GM23338 (cell line): ENCODE results near the gene CPT1C.

Experiments
- EZH2 ChIP-seq: fragments of 200-600 bp; sonication (generic); IDR thresholded peaks from one replicate; pipeline ENCODE4 v1.8.0; 2017; ENCODE audit warnings: antibody characterized with exemption, mild to moderate bottlenecking, low read depth; ENCODE audit not compliant: unreplicated experiment
- EZH2phosphoT487 ChIP-seq: fragments of 200-600 bp; sonication (generic); IDR thresholded peaks from one replicate; pipeline ENCODE4 v1.8.1; 2018; ENCODE audit warnings: antibody characterized with exemption; ENCODE audit not compliant: unreplicated experiment
- POLR2AphosphoS5 ChIP-seq: IDR thresholded peaks from 2 replicates; pipeline ENCODE4 v1.6.1; 2016; ENCODE audit warnings: antibody characterized with exemption, low read depth
- TF ChIP-seq, protein P1 (sequence below), 2 experiments: fragments of 200-600 bp in 1 of 2; sonication (generic) in 1 of 2; conservative IDR thresholded peaks; 2 replicates each; pipeline versions ENCODE4 v1.5.1 to v1.6.1; 2016 to 2017; ENCODE audit warnings: antibody characterized with exemption in 2 of 2, low read depth in 2 of 2, mild to moderate bottlenecking in 2 of 2, moderate library complexity in 1 of 2
- TF ChIP-seq, protein P2 (sequence below): IDR thresholded peaks from one replicate; pipeline ENCODE4 v1.6.1; 2018; ENCODE audit warnings: antibody characterized with exemption; ENCODE audit not compliant: unreplicated experiment

- TF ChIP-seq, protein P1, sequence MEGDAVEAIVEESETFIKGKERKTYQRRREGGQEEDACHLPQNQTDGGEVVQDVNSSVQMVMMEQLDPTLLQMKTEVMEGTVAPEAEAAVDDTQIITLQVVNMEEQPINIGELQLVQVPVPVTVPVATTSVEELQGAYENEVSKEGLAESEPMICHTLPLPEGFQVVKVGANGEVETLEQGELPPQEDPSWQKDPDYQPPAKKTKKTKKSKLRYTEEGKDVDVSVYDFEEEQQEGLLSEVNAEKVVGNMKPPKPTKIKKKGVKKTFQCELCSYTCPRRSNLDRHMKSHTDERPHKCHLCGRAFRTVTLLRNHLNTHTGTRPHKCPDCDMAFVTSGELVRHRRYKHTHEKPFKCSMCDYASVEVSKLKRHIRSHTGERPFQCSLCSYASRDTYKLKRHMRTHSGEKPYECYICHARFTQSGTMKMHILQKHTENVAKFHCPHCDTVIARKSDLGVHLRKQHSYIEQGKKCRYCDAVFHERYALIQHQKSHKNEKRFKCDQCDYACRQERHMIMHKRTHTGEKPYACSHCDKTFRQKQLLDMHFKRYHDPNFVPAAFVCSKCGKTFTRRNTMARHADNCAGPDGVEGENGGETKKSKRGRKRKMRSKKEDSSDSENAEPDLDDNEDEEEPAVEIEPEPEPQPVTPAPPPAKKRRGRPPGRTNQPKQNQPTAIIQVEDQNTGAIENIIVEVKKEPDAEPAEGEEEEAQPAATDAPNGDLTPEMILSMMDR (conservative IDR thresholded peaks at IDR 0.05; ENCODE audit: low read depth in 2 of 2) = no peak
- no peak for TF ChIP-seq EZH2
- TF ChIP-seq, protein P2, sequence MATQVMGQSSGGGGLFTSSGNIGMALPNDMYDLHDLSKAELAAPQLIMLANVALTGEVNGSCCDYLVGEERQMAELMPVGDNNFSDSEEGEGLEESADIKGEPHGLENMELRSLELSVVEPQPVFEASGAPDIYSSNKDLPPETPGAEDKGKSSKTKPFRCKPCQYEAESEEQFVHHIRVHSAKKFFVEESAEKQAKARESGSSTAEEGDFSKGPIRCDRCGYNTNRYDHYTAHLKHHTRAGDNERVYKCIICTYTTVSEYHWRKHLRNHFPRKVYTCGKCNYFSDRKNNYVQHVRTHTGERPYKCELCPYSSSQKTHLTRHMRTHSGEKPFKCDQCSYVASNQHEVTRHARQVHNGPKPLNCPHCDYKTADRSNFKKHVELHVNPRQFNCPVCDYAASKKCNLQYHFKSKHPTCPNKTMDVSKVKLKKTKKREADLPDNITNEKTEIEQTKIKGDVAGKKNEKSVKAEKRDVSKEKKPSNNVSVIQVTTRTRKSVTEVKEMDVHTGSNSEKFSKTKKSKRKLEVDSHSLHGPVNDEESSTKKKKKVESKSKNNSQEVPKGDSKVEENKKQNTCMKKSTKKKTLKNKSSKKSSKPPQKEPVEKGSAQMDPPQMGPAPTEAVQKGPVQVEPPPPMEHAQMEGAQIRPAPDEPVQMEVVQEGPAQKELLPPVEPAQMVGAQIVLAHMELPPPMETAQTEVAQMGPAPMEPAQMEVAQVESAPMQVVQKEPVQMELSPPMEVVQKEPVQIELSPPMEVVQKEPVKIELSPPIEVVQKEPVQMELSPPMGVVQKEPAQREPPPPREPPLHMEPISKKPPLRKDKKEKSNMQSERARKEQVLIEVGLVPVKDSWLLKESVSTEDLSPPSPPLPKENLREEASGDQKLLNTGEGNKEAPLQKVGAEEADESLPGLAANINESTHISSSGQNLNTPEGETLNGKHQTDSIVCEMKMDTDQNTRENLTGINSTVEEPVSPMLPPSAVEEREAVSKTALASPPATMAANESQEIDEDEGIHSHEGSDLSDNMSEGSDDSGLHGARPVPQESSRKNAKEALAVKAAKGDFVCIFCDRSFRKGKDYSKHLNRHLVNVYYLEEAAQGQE = no peak
- no peak for TF ChIP-seq EZH2phosphoT487
- no peak for TF ChIP-seq POLR2AphosphoS5
Measured at GRCh38 chr19:49679771-49680413, 11.0 kb upstream of the CPT1C start.
